ENCODE data around the gene ZBTB11.

DNA sequence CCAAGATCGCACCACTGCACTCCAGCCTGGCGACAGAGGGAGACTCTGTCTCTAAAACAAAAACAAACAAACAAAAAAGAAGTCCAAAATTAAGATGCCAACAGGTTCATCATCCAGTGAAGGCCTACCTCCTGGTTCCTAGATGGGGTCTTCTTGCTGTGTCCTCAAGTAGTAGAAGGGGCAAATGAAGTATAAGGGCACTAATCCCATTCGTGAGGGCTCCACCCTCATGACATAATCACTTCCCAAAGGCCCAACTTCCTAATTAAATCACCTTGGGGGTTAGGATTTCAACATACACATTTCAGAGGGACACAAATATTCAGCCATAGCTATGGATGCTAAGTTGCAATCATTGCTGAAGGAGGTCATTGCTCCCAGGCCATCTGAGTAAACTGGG, 57.2 kb downstream of the ZBTB11 start:
- TF ChIP-seq, protein P1, sequence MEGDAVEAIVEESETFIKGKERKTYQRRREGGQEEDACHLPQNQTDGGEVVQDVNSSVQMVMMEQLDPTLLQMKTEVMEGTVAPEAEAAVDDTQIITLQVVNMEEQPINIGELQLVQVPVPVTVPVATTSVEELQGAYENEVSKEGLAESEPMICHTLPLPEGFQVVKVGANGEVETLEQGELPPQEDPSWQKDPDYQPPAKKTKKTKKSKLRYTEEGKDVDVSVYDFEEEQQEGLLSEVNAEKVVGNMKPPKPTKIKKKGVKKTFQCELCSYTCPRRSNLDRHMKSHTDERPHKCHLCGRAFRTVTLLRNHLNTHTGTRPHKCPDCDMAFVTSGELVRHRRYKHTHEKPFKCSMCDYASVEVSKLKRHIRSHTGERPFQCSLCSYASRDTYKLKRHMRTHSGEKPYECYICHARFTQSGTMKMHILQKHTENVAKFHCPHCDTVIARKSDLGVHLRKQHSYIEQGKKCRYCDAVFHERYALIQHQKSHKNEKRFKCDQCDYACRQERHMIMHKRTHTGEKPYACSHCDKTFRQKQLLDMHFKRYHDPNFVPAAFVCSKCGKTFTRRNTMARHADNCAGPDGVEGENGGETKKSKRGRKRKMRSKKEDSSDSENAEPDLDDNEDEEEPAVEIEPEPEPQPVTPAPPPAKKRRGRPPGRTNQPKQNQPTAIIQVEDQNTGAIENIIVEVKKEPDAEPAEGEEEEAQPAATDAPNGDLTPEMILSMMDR (IDR thresholded peaks at IDR 0.05): no peak
- no peak for TF ChIP-seq EZH2 (IDR thresholded peaks at IDR 0.05)

Measured in neural progenitor cell (in vitro differentiated cells).